Activated naive CD8-positive, alpha-beta T cell (primary cell): ENCODE measurements around the gene PAEP.

Source experiments
- H3K27ac Mint-ChIP-seq: one replicate; pipeline ENCODE4 v1.8.0; 2021; ENCODE audit warnings: mixed read lengths
- H3K27me3 Mint-ChIP-seq: one replicate; pipeline ENCODE4 v1.8.0; 2021; ENCODE audit warnings: mixed read lengths
- H3K36me3 Mint-ChIP-seq: one replicate; pipeline ENCODE4 v1.8.0; 2021; ENCODE audit warnings: mixed read lengths
- H3K4me1 Mint-ChIP-seq: one replicate; pipeline ENCODE4 v1.8.0; 2021; ENCODE audit warnings: low read depth, mixed read lengths
- H3K4me3 Mint-ChIP-seq: one replicate; pipeline ENCODE4 v1.8.0; 2021; ENCODE audit warnings: mild to moderate bottlenecking, mixed read lengths
- H3K9me3 Mint-ChIP-seq: one replicate; pipeline ENCODE4 v1.8.0; 2021; ENCODE audit warnings: low read depth, mixed read lengths

Gene PAEP

DNA sequence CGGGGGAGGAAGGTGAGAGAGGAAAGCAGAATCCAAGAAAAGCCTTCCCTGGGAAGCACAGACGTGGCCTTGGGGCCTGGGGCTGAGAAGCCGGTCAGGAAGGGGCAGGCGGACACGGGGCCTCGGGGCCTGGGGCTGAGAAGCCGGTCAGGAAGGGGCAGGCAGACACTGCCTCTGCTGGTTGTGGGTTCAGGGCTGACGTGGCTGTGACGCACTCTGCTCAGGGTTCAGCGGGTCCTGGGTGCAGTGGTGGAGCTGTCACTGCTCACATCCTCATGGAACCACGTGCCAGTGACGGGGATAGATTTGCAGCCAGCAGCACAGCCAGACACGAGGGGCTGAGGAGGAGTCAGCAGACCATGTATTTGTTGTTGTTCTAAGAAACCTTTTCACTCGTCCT lies 12.8 kb downstream of the PAEP start:
- no peaks in the 10 kb centered on the region for H3K4me1 Mint-ChIP-seq
- no peak overlapping the region for H3K4me3 Mint-ChIP-seq
- H3K27ac Mint-ChIP-seq, result no peak overlapping the region
- no peaks in the 10 kb centered on the region for H3K36me3 Mint-ChIP-seq
- no peaks in the 10 kb centered on the region for H3K9me3 Mint-ChIP-seq
- H3K27me3 Mint-ChIP-seq, result no peaks in the 10 kb centered on the region

DNA sequence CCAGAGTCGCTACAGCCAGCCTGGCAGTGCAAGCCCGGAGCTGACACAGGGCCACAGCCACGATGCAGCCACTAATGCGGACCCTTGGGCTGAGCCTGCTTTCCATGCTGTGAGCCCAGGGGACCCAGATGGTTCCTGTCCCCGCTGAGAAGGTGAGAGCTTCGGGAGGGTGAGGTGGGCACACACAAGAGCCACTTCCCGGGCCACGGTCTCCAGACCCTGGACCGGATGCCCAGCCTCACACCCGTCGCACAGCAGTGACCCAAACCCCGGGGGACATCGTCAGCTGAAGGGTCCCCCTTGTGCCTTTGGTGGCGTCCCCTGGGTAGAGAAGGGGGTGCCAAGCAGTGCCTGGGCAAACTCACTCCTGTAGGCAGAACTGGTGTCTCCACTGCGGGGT lies 13.4 kb downstream of the PAEP start:
- Mint-ChIP-seq H3K4me3 (no peak overlapping the region), H3K4me1 (no peaks in the 10 kb centered on the region), H3K36me3 (no peaks in the 10 kb centered on the region)

DNA sequence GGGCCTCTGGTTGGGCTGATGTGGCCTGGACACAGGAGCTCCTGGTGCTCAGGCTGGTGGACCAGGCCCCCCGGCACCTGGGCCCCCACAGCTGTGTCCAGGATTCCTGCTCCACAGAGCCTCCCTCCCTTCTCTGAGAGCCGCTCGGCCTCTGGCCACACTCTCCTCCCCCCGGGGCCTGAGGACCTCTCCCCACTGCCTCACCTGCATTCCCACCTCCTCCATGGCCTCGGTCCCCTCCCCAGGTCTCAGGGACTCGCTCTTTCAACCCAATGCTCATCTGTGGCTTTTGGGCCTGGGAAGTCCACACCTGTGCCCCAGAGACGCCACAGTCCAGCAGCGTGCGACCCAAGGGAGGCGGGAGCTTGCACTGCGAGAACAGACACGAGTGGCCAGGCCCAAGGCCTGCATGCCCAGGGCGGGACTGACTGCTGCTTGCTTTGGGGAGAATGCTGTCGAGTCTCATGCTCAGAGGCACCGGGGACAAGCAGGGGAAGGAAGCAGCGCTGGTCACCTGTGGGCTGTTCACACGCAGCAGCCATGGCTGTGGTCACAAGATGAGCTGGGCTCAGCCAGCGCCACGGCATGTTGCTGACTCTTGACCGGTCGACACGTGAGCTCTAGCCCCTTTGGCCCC lies 14.6 kb downstream of the PAEP start:
- Mint-ChIP-seq H3K4me3 (no peak overlapping the region), H3K27ac (no peak overlapping the region), H3K4me1 (no peaks in the 10 kb centered on the region), H3K36me3 (no peaks in the 10 kb centered on the region), H3K27me3 (no peaks in the 10 kb centered on the region), H3K9me3 (no peaks in the 10 kb centered on the region)

More for the DNA sequence above, 13.4 kb downstream of the PAEP start:
- Mint-ChIP-seq H3K27me3 (no peaks in the 10 kb centered on the region), H3K9me3 (no peaks in the 10 kb centered on the region), H3K27ac (no peak overlapping the region)

- Mint-ChIP-seq H3K27ac (no peak overlapping the region), H3K27me3 (peaks cover 3% of the 10 kb centered on the region), H3K36me3 (no peaks in the 10 kb centered on the region), H3K4me3 (no peak overlapping the region), H3K4me1 (no peaks in the 10 kb centered on the region), H3K9me3 (no peaks in the 10 kb centered on the region)
Observed at GRCh38 chr9:135577256-135577655, 15.7 kb downstream of the PAEP start.

DNA sequence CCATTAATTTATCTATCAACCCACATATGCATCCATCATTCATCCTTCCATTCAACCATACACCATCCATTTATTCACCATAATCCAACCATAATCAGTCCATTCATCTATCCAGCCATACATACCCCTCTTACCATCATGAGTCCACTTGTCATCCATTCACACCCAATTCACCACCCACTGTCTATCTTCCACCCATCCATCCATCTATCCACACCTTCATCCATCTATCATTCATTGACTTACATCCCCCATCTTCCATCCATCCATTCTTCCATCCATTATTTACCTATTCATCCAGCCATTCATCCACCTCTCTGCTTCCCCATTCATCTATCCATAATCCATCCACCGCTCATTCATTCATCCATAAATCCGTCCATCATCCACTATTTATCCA lies 17.8 kb downstream of the PAEP start:
- H3K36me3 Mint-ChIP-seq, result no peaks in the 10 kb centered on the region
- H3K4me1 Mint-ChIP-seq, result no peaks in the 10 kb centered on the region
- peaks cover 3% of the 10 kb centered on the region for H3K27me3 Mint-ChIP-seq
- no peak overlapping the region for H3K27ac Mint-ChIP-seq
- no peak overlapping the region for H3K4me3 Mint-ChIP-seq
- no peaks in the 10 kb centered on the region for H3K9me3 Mint-ChIP-seq

DNA sequence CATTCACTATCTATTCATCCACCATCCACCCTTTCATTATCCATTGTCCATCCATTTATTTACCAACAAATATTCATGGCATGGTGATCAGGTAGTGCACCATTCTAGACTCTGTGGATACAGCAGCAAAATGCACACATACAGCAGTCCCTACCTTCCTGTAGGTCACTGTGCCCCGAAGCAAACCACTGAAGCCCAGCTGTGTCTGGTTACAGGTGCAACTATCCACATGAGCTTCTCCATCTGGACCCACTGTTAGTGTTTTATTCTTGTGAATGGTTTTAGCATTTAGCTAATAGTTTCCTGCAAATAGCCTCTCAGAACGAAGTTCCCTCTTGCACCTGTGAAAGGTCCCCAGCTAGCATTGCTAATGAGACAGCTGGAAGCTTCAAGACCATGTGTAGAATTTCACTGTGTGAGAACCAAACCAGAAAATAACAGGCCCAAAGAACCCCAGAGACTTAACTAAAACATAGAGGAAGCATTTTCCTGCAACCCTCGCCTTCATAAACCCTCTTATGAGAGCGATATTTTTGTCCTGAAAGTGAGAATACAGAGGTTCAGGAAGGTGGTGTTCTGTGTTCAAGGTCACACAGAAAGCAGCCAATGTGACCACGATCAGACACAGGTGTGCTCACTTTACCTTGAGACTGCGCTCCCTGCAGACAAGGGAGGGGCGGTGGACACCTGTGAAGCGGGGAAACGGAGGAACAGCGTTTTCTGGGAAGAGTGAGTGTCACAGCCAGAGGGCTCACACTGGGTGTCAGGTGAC lies 18.5 kb downstream of the PAEP start:
- H3K9me3 Mint-ChIP-seq, result no peaks in the 10 kb centered on the region
- H3K36me3 Mint-ChIP-seq, result no peaks in the 10 kb centered on the region

DNA sequence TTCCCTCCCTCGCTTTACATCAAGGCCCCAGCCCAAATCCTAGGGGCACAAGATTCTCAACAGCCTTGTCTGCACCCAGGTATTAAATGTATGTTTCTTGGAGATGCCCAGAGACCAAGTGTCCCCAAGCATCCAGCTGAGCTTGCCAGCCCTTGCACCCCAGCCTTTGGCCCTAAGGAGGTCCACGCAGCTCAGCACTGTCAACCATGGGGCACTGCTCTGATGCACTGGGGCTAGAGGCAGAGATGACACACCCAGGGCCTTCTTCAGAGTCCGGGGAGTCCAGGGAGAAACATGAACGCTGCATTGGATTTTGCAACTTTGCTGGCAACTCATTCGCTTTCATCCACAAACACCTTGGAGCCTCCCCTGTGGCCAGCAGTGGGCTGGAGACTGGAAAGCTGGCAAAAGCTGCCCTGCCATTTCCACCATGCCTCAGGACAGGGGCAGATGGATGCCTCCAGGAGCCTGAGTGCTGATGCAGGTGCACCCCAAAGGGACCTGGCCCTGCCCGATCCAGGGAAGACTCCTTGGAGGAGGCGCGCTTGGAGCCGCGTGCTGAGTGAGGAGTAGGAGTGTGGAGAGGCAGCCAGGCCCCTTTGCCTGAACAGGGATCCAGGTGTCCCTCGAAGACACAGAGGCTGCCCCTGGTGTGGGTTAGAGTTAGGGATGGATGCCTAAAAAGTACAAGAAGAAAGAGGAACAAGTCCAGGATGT lies 19.3 kb downstream of the PAEP start:
- H3K36me3 Mint-ChIP-seq, result no peaks in the 10 kb centered on the region
- no peak overlapping the region for H3K4me3 Mint-ChIP-seq
- H3K4me1 Mint-ChIP-seq, result no peaks in the 10 kb centered on the region
- H3K27ac Mint-ChIP-seq, result no peak overlapping the region
- H3K9me3 Mint-ChIP-seq, result no peaks in the 10 kb centered on the region
- peaks cover 3% of the 10 kb centered on the region for H3K27me3 Mint-ChIP-seq

More for the DNA sequence above, 18.5 kb downstream of the PAEP start:
- Mint-ChIP-seq H3K27me3 (peaks cover 3% of the 10 kb centered on the region), H3K27ac (no peak overlapping the region), H3K4me1 (no peaks in the 10 kb centered on the region), H3K4me3 (no peak overlapping the region)

- no peak overlapping the region for H3K4me3 Mint-ChIP-seq
- no peaks in the 10 kb centered on the region for H3K4me1 Mint-ChIP-seq
- H3K27me3 Mint-ChIP-seq, result peaks cover 3% of the 10 kb centered on the region
- H3K9me3 Mint-ChIP-seq, result no peaks in the 10 kb centered on the region
- H3K27ac Mint-ChIP-seq, result no peak overlapping the region
- H3K36me3 Mint-ChIP-seq, result no peaks in the 10 kb centered on the region
Observed at GRCh38 chr9:135581636-135582426, 20.3 kb downstream of the PAEP start.

- no peak overlapping the region for H3K4me3 Mint-ChIP-seq
- H3K27ac Mint-ChIP-seq, result no peak overlapping the region
- no peaks in the 10 kb centered on the region for H3K9me3 Mint-ChIP-seq
- no peaks in the 10 kb centered on the region for H3K36me3 Mint-ChIP-seq
- no peaks in the 10 kb centered on the region for H3K4me1 Mint-ChIP-seq
- H3K27me3 Mint-ChIP-seq, result peaks cover 3% of the 10 kb centered on the region
Observed at GRCh38 chr9:135582541-135582940, 21.0 kb downstream of the PAEP start.

DNA sequence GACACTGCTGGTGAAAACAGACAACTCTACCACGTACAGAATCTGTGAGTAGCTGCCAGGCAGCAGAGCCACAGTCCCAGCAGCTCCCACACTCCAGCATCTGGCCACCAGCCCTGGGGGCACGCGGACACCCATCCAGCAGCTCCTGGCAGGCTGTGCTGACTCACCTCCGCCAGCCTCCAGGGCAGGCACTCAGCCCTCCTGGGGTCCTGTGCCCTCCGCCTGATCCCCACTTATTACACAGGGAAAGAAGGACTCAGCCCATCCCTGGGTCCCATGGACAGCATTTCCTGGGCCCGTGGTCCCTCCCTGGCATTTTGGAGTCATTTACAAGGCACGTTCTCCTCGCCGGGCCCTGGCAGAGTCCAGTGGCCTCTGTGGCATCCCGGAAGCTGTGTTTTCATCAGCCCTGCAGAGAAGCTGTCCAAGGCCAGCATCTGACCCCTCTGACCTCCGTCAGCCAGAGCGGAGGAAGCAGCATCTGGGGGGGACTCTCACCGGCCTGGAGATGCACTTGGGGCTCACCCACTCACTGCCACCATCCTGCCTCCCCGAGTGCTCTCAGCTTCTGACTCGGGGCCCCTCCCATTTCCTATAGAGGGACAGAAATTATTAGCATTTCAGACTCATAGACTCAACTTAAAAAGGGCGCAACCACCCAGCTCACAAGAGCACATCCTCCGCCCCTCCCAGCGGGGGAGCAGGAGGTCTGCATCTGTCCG lies 21.6 kb downstream of the PAEP start:
- H3K27me3 Mint-ChIP-seq, result peaks cover 3% of the 10 kb centered on the region

GRCh38 chr9:135583688-135584011 lies 22.1 kb downstream of the PAEP start:
- peaks cover 3% of the 10 kb centered on the region for H3K27me3 Mint-ChIP-seq
- H3K4me3 Mint-ChIP-seq, result no peak overlapping the region
- no peak overlapping the region for H3K27ac Mint-ChIP-seq
- H3K36me3 Mint-ChIP-seq, result no peaks in the 10 kb centered on the region
- H3K9me3 Mint-ChIP-seq, result no peaks in the 10 kb centered on the region
- H3K4me1 Mint-ChIP-seq, result no peaks in the 10 kb centered on the region

More for the DNA sequence above, 21.6 kb downstream of the PAEP start:
- no peaks in the 10 kb centered on the region for H3K9me3 Mint-ChIP-seq
- no peak overlapping the region for H3K27ac Mint-ChIP-seq
- H3K36me3 Mint-ChIP-seq, result no peaks in the 10 kb centered on the region
- no peak overlapping the region for H3K4me3 Mint-ChIP-seq
- H3K4me1 Mint-ChIP-seq, result no peaks in the 10 kb centered on the region

GRCh38 chr9:135584371-135584770 lies 22.8 kb downstream of the PAEP start:
- Mint-ChIP-seq H3K27me3 (peaks cover 3% of the 10 kb centered on the region), H3K27ac (no peak overlapping the region), H3K9me3 (no peaks in the 10 kb centered on the region), H3K4me3 (no peak overlapping the region), H3K36me3 (no peaks in the 10 kb centered on the region), H3K4me1 (no peaks in the 10 kb centered on the region)

DNA sequence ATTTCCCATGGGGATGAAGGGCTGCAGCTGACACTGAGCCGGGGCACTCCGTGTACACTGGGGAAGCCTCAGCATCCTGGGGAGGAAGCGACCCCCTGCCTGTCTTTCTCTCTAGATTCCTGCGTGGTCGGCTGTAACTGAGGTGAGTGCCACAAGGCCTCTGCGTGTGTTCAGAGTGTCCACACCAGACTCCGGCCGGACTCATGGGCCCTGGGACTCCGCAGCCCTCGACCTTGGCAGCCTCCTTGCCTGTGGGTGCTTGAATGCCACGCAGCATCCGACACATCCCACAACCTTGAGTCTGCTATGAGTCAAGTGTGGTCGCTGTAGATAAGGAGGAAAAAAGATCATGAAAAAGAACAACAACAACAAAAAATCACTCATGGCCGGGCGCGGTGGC lies 23.4 kb downstream of the PAEP start:
- peaks cover 5% of the 10 kb centered on the region for H3K27me3 Mint-ChIP-seq
- H3K4me3 Mint-ChIP-seq, result no peak overlapping the region
- no peaks in the 10 kb centered on the region for H3K4me1 Mint-ChIP-seq
- H3K36me3 Mint-ChIP-seq, result no peaks in the 10 kb centered on the region
- no peak overlapping the region for H3K27ac Mint-ChIP-seq
- no peaks in the 10 kb centered on the region for H3K9me3 Mint-ChIP-seq

DNA sequence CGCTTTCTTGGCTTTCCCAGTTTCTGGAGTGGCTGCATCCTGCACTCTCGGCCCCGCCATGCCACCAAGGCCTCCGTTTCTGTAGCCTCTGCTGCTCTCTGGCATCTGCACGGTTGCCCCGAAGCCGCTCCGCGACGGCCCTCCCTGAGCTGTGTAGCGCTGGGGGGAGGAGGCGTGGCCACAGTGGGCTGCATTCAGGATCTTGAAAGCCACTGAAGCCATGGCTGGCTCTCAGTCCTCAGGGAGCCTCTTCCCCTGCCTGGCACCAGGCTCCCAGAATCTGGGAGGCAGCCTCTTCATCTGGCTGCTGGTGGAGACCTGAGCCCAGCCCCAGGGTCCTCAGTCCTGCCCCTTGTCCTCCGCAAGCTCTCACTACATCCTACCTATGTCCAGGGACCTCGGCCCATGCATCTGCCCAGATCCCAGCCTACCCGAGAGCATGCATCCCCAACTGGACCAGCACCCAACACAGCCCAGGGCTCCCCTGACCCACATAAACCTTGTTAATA lies 25.1 kb downstream of the PAEP start:
- no peak overlapping the region for H3K27ac Mint-ChIP-seq
- H3K4me1 Mint-ChIP-seq, result no peaks in the 10 kb centered on the region
- H3K27me3 Mint-ChIP-seq, result peaks cover 9% of the 10 kb centered on the region
- H3K4me3 Mint-ChIP-seq, result no peak overlapping the region
- H3K9me3 Mint-ChIP-seq, result no peaks in the 10 kb centered on the region
- no peaks in the 10 kb centered on the region for H3K36me3 Mint-ChIP-seq
